CD1c-positive myeloid dendritic cell (primary cell): ENCODE data around the gene CD4.

Source experiments
- DNase-seq: peaks from one replicate; pipeline ENCODE4 v3.0.0-alpha.2; 2016; ENCODE audit errors: extremely low spot score

The CD4 gene

GRCh38 chr12:6828781-6829535, 39.6 kb downstream of the CD4 start:
- no peak for DNase-seq

GRCh38 chr12:6829536-6830220, 40.4 kb downstream of the CD4 start:
- no peak for DNase-seq

- DNase-seq: no peak
These were observed 41.1 kb downstream of the CD4 start for GRCh38 chr12:6830286-6830890.

DNA sequence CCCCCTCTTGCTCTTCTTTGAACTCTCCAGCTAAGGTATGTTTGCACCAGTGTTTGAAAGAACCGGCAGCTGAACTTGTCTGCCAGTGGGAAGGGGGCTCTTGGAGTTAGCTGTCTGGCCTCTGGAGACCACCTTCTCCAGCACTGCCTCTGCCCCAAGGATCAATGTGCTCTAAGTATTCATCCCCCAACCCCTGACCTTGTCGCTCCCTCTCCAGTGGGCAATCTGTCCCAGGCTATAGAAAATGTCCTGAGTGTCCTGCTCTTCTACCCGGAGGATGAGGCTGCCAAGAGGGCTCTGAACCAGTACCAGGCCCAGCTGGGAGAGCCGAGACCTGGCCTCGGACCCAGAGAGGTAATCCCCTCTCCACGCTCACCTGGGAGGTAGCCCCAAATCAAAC, 41.7 kb downstream of the CD4 start:
- no peak for DNase-seq

GRCh38 chr12:6831450-6831995, 42.2 kb downstream of the CD4 start:
- no peak for DNase-seq

DNA sequence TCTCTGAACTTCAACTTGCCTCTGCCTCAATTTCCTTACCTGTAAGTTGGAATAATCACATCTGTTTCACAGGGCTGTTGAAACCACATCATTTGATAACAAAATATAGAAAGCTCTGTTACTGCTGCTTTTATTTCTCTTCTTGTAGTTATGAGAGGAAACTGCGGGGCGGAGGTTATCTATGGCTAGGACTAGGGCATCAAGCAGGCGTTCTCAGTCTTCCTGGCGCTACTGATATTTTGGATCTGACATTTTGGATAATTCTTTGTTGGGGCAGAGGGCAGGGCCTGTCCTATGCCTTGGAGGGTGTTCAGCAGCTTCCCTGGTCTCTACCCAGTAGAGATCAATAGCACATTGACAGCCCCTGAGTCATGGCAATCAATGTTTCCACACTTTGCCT, 42.8 kb downstream of the CD4 start:
- DNase-seq: no peak

DNA sequence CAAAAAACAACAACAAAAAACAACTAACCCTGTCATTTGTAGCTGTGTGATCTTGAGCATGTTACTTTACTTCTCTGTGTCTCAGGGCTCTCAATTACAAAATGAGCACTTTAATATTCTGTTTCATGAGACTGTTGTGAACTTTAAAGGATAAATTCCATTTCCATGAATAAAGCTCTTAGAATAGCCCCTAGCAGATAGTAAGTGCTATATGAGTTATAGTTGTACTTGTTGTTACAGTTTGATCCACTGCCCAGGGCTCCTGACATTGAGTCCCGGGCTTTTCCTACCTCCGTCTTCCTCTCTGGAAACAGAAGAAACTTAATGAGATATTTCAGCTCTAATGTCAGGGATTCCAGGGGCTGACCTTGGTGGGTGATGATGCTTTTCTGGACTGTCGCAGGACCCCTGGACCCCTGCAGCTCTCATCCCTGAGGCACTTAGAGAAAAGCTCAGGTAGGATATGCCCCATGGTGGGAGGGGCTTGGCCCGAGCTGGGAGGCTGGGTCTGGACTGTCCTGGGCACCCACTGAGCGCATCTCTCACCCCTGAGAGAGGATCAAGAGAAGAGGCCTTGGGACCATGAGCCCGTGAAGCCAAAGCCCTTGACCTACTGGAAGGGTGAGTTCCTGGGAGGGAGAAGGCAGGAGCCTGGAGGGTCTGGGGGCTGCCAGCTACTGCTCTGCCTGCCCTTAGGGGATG, 44.0 kb downstream of the CD4 start:
- no peak for DNase-seq

DNA sequence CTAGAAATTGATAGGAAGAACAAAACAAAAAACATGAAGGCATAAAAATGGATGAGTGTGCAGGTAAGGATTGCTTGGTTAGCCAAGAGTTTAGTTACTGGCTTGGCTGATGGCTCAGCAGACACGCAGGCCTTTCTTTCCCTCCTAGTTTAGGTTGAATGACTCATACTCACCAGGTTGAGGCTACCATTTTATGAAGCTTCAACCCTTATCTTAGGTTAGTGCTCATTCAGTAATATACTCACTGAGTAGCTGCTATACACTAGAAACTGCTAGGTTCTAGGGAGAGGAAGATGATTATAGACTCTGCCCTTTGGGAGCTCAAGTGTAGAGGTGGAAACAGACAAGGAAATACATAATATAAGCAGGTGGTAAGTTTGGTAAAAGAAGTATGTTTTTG, 44.9 kb downstream of the CD4 start:
- no peak for DNase-seq

GRCh38 chr12:6834873-6835272, 45.5 kb downstream of the CD4 start:
- no peak for DNase-seq

DNA sequence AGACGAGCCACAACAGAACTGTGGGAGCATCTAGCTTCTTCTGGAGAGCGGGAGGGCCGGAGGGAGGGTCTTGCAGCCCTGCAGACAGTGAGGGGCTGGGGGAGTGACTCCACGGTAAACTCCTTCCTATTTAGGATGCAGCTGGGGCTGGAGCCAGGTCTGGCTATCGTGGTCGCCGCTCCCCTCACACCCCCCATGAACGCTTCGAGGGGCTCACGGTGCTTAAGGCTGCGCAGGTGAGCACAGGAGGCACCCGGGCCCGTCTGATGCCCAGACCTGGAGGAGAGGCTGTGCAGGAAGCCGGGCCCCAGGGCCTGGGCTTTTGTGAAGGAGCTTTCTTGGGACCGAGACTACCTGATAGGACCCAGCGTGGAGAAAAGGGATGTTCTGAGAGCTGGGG, 47.5 kb downstream of the CD4 start:
- no peak for DNase-seq

GRCh38 chr12:6837370-6838060, 48.2 kb downstream of the CD4 start:
- DNase-seq: no peak

DNA sequence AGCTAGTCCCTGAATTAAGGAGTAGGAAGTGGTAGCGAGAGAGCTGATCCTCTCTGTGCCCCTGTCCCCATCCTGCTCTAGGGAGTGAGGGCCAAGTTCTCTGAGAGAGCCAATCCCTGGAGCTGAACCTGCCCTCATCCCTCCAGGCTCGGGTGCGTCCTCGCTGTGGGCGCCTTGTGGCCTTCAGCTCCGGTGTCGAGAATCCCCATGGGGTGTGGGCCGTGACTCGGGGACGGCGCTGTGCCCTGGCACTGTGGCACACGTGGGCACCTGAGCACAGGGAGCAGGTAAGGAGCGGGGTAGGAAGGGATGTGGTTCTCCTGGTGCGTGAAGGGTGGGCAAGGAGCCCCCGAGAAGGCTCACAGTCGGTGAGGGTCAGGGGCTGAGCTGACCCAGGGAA, 49.5 kb downstream of the CD4 start:
- no peak for DNase-seq

- no peak for DNase-seq
These were observed 50.3 kb downstream of the CD4 start for GRCh38 chr12:6839482-6840201.

GRCh38 chr12:6840330-6840729, 51.0 kb downstream of the CD4 start:
- DNase-seq: no peak

DNA sequence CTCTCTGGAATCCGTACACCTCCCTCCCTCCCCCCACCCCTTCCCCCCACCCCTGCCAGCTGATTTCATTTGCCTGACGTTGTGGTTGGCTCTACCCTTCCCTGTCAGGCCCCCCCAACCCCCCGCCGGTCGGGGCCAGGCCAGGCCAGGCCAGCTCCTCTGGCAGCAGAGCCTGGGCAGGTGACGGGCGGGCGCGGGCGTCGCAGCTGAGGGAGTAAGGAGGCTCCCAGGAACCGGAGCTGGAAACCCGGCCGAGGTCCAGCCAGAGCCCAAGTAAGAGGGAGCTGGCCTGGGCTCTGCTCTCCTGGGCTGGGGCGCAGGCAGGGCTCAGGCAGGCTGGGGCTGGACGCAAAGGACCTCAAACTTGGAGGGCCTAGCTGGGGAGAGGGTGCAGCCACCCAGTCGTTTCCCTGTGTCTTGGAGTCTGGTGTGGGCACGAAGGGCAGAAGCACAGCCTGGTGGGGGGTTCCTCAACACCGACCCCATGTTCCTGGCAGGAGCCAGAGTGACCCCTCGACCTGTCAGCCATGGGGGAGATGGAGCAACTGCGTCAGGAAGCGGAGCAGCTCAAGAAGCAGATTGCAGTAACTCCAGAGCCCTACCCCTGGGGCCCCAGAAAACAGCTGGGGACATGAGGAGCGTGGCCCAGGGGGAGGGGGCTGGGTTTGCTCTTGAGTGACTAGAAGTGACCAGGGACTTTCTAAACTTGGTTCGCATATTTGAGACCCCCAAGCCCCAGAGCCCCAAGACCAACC, 51.6 kb downstream of the CD4 start, which contains the start of gene GNB3:
Gene GNB3 (plus strand): TSS at position 165 of the 755 bp plus-strand sequence. CDS start 363 bp downstream, at position 528.
- DNase-seq: no peak

DNA sequence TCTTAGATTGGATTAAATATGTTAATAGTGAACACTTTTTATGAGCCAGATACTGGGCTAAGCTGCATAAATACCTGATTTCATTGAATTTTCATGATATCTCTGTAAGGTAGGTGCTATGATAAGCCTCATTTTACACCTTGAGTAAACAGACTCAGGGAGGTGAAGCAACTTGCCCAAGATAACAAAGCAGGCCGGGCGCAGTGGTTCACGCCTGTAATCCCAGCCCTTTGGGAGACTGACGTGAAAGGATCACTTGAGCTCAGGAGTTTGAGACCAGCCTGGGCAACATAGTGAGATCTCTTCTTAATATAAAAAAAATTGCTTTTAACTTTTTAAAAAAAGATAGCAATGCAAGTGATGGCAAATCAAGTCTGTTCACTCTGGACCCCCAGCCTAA, 52.7 kb downstream of the CD4 start:
- no peak for DNase-seq

- DNase-seq: no peak
These were observed 54.0 kb downstream of the CD4 start for GRCh38 chr12:6843118-6843902.

DNA sequence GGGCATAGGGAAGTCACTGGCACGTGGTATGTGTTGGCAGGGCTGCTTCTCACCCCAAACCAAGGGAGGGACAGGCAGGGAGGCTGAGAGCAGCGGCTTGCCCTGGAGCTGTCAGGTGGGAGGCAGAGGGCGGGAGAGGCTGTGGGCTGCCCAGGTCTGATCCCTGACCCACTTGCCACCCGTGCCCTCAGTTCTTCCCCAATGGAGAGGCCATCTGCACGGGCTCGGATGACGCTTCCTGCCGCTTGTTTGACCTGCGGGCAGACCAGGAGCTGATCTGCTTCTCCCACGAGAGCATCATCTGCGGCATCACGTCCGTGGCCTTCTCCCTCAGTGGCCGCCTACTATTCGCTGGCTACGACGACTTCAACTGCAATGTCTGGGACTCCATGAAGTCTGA, 56.1 kb downstream of the CD4 start:
- DNase-seq: no peak

DNA sequence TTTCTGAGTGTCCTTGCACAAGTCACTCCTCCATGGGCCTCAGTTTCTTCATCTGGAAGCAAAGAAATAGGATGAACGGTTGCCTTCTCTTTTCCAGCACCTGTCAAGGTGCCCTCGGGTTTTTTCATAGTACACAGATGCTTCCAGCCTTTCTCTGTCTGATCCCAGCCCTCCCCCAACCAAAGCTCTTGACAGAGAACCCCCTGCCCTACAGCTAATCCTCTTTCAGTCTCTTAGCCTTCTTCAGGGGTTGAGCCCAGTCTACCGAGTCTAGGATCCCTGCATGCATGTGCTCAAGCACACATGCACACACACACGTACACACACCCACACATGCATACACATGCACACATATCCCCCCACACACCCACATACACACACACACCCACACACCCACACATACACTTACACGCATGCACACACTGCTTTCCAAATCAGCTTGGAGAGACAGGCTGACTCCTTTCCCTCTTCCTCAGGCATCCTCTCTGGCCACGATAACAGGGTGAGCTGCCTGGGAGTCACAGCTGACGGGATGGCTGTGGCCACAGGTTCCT, 57.1 kb downstream of the CD4 start:
- DNase-seq: no peak
